Activated T-helper 1 cell treated with Interleukin-2 at 50 U/mL for 16 hours (primary cell): ENCODE data around the gene MARK3.
"Not testable (repeated sequence)": the region's sequence is repeated elsewhere in the genome, so short reads cannot be mapped to it uniquely, and the experiment has no call there.

Experiments
- DNase-seq: peaks from one replicate; pipeline ENCODE4 v3.0.0-alpha.2; 2020; ENCODE audit warnings: low read depth

The MARK3 gene

GRCh38 chr14:103514596-103515421, 129.6 kb downstream of the MARK3 start:
- no peak for DNase-seq

- DNase-seq: no peak
Measured at GRCh38 chr14:103516426-103517173, 131.4 kb downstream of the MARK3 start.

GRCh38 chr14:103517174-103517566, 132.0 kb downstream of the MARK3 start:
- DNase-seq: no peak

- DNase-seq: no peak
Measured at GRCh38 chr14:103517721-103518421, 132.7 kb downstream of the MARK3 start.

- no peak for DNase-seq
Measured at GRCh38 chr14:103518422-103519042, 133.3 kb downstream of the MARK3 start.

- DNase-seq: no peak
Measured at GRCh38 chr14:103519043-103519836, 134.0 kb downstream of the MARK3 start.

- DNase-seq: no peak
Measured at GRCh38 chr14:103519837-103520212, 134.6 kb downstream of the MARK3 start.

GRCh38 chr14:103520269-103520656, 135.0 kb downstream of the MARK3 start:
- no peak for DNase-seq

- peak; percentile 47 for DNase-seq
Measured at GRCh38 chr14:103520657-103521437, 135.6 kb downstream of the MARK3 start.

- DNase-seq: no peak
Measured at GRCh38 chr14:103521438-103521950, 136.3 kb downstream of the MARK3 start.

- DNase-seq: no peak
Measured at GRCh38 chr14:103521951-103522563, 136.8 kb downstream of the MARK3 start.

- DNase-seq: no peak
Measured at GRCh38 chr14:103522649-103523574, 137.7 kb downstream of the MARK3 start, which contains the start of gene CKB. Gene CKB (minus strand): TSS chr14:103522830. CDS start chr14:103522493, 337 bp downstream.

GRCh38 chr14:103523575-103523954, 138.3 kb downstream of the MARK3 start:
- DNase-seq: no peak

GRCh38 chr14:103524002-103524935, 139.1 kb downstream of the MARK3 start:
- DNase-seq: no peak

- DNase-seq: not testable (repeated sequence)
Measured at GRCh38 chr14:103525430-103526246, 140.4 kb downstream of the MARK3 start.

- no peak for DNase-seq
Measured at GRCh38 chr14:103526247-103526913, 141.2 kb downstream of the MARK3 start.
